TTC549 (cell line): ENCODE measurements around the gene ANKS1B.
"Not testable (repeated sequence)": the region's sequence is repeated elsewhere in the genome, so short reads cannot be mapped to it uniquely, and the experiment has no call there.

ENCODE experiments used
- FAIRE-seq: peaks from 2 replicates; lab custom pipeline; 2012; peaks lifted over from hg19 to GRCh38; lab: Jason Lieb, UNC

Gene ANKS1B

GRCh38 chr12:99002731-99003130 is 982.0 kb downstream of the ANKS1B start:
- FAIRE-seq = no peak

GRCh38 chr12:99002156-99002555 is 982.6 kb downstream of the ANKS1B start:
- FAIRE-seq = no peak

- FAIRE-seq = no peak
Measured at GRCh38 chr12:98999559-98999958, 985.2 kb downstream of the ANKS1B start.

- FAIRE-seq = peak; percentile 90
Measured at GRCh38 chr12:98998697-98999299, 985.9 kb downstream of the ANKS1B start.

GRCh38 chr12:98997899-98998298 is 986.8 kb downstream of the ANKS1B start:
- no peak for FAIRE-seq

- FAIRE-seq = no peak
Measured at GRCh38 chr12:98990648-98991047, 994.1 kb downstream of the ANKS1B start.

- no peak for FAIRE-seq
Measured at GRCh38 chr12:98985156-98985555, 999.6 kb downstream of the ANKS1B start.

- no peak for FAIRE-seq
Measured at GRCh38 chr12:98983647-98984046, 1001.1 kb downstream of the ANKS1B start.

- no peak for FAIRE-seq
Measured at GRCh38 chr12:98980508-98980907, 1004.2 kb downstream of the ANKS1B start.

- no peak for FAIRE-seq
Measured at GRCh38 chr12:98977186-98977585, 1007.5 kb downstream of the ANKS1B start.

GRCh38 chr12:98974767-98975381 is 1009.9 kb downstream of the ANKS1B start:
- FAIRE-seq = no peak

- no peak for FAIRE-seq
Measured at GRCh38 chr12:98973395-98973794, 1011.3 kb downstream of the ANKS1B start.

GRCh38 chr12:98970950-98971349 is 1013.8 kb downstream of the ANKS1B start:
- FAIRE-seq = no peak

- no peak for FAIRE-seq
Measured at GRCh38 chr12:98970210-98970609, 1014.5 kb downstream of the ANKS1B start.

- no peak for FAIRE-seq
Measured at GRCh38 chr12:98968896-98969295, 1015.8 kb downstream of the ANKS1B start.

- FAIRE-seq = not testable (repeated sequence)
Measured at GRCh38 chr12:98957135-98957534, 1027.6 kb downstream of the ANKS1B start.

GRCh38 chr12:98955284-98955683 is 1029.5 kb downstream of the ANKS1B start:
- FAIRE-seq = no peak

- no peak for FAIRE-seq
Measured at GRCh38 chr12:98954506-98954905, 1030.2 kb downstream of the ANKS1B start.

- no peak for FAIRE-seq
Measured at GRCh38 chr12:98951406-98951805, 1033.3 kb downstream of the ANKS1B start.

GRCh38 chr12:98948343-98948949 is 1036.3 kb downstream of the ANKS1B start:
- no peak for FAIRE-seq

- FAIRE-seq = no peak
Measured at GRCh38 chr12:98945864-98946263, 1038.9 kb downstream of the ANKS1B start.

- FAIRE-seq = no peak
Measured at GRCh38 chr12:98939926-98940325, 1044.8 kb downstream of the ANKS1B start.

GRCh38 chr12:98939350-98939749 is 1045.4 kb downstream of the ANKS1B start:
- FAIRE-seq = no peak

- no peak for FAIRE-seq
Measured at GRCh38 chr12:98935847-98936246, 1048.9 kb downstream of the ANKS1B start.
